Transverse colon (tissue), 4 donors: Measurements from ENCODE around the gene SFXN5.

Source experiments
- CTCF ChIP-seq, 5 experiments: fragments of 200-600 bp in 3 of 5; fragments of 450-650 bp in 2 of 5; sonication (generic) in 3 of 5; IDR thresholded peaks; 1 replicate in 2 of 5; 2 replicates in 3 of 5; pipeline ENCODE4 v1.5.1; 2016 to 2017; ENCODE audit warnings: antibody characterized with exemption in 5 of 5, inconsistent platforms in 3 of 5, mild to moderate bottlenecking in 2 of 5, moderate library complexity in 1 of 5
- EP300 ChIP-seq: sonication (generic); formaldehyde crosslinking; IDR thresholded peaks from one replicate; pipeline ENCODE4 v1.6.1; 2017; ENCODE audit warnings: antibody characterized with exemption, low read depth
- POLR2A ChIP-seq: fragments of 450-650 bp; IDR thresholded peaks from one replicate; pipeline ENCODE4 v1.6.1; 2016; ENCODE audit warnings: antibody characterized with exemption, mild to moderate bottlenecking, moderate library complexity
- POLR2AphosphoS5 ChIP-seq, 3 donors: sonication (generic); formaldehyde crosslinking; IDR thresholded peaks; one replicate each; pipeline ENCODE4 v1.6.1; 2016; ENCODE audit warnings: antibody characterized with exemption in 3 of 3

GRCh38 chr2:72901426-72901825 is 170.1 kb downstream of the SFXN5 start:
- no peak for TF ChIP-seq CTCF (IDR thresholded peaks at IDR 0.05)
- no peak for TF ChIP-seq POLR2A
- TF ChIP-seq POLR2AphosphoS5 (IDR thresholded peaks at IDR 0.05), result no peak
- no peak for TF ChIP-seq EP300
